Body of pancreas (tissue), 4 donors: Measurements from ENCODE around the gene CREB5.

ENCODE experiments used
- CTCF ChIP-seq, 7 experiments: fragments of 450-650 bp in 4 of 7; fragments of 200-600 bp in 3 of 7; sonication (generic) in 3 of 7; IDR thresholded peaks; one replicate each; pipeline ENCODE4 v1.5.1; 2016 to 2019; ENCODE audit warnings: antibody characterized with exemption in 7 of 7
- POLR2A ChIP-seq, 3 donors: fragments of 450-650 bp; IDR thresholded peaks; one replicate each; pipeline ENCODE4 v1.6.1; 2016; ENCODE audit warnings: antibody characterized with exemption in 3 of 3, mild to moderate bottlenecking in 2 of 3

GRCh38 chr7:28630350-28630749, 218.0 kb downstream of the CREB5 start:
- TF ChIP-seq CTCF (IDR thresholded peaks at IDR 0.05) (no peak), POLR2A (IDR thresholded peaks at IDR 0.05) (no peak)
